GM19238 (cell line): Measurements from ENCODE around the gene HBA1.
"Not testable (repeated sequence)": the region's sequence is repeated elsewhere in the genome, so short reads cannot be mapped to it uniquely, and the experiment has no call there.

Source experiments
- DNase-seq: peaks from one replicate; pipeline ENCODE4 v3.0.0; 2011; ENCODE audit warnings: low spot score; ENCODE audit not compliant: insufficient read length

HBA1 gene

DNA sequence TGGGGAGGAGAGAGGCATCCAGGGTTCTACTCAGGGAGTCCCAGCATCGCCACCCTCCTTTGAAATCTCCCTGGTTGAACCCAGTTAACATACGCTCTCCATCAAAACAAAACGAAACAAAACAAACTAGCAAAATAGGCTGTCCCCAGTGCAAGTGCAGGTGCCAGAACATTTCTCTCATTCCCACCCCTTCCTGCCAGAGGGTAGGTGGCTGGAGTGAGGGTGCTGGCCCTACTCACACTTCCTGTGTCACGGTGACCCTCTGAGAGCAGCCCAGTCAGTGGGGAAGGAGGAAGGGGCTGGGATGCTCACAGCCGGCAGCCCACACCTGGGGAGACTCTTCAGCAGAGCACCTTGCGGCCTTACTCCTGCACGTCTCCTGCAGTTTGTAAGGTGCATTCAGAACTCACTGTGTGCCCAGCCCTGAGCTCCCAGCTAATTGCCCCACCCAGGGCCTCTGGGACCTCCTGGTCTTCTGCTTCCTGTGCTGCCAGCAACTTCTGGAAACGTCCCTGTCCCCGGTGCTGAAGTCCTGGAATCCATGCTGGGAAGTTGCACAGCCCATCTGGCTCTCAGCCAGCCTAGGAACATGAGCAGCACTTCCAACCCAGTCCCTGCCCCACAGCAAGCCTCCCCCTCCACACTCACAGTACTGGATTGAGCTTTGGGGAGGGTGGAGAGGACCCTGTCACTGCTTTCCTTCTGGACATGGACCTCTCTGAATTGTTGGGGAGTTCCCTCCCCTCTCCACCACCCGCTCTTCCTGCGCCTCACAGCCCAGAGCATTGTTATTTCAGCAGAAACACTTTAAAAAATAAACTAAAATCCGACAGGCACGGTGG lies 2.3 kb upstream of the HBA1 start:
- not testable (repeated sequence) for DNase-seq

DNA sequence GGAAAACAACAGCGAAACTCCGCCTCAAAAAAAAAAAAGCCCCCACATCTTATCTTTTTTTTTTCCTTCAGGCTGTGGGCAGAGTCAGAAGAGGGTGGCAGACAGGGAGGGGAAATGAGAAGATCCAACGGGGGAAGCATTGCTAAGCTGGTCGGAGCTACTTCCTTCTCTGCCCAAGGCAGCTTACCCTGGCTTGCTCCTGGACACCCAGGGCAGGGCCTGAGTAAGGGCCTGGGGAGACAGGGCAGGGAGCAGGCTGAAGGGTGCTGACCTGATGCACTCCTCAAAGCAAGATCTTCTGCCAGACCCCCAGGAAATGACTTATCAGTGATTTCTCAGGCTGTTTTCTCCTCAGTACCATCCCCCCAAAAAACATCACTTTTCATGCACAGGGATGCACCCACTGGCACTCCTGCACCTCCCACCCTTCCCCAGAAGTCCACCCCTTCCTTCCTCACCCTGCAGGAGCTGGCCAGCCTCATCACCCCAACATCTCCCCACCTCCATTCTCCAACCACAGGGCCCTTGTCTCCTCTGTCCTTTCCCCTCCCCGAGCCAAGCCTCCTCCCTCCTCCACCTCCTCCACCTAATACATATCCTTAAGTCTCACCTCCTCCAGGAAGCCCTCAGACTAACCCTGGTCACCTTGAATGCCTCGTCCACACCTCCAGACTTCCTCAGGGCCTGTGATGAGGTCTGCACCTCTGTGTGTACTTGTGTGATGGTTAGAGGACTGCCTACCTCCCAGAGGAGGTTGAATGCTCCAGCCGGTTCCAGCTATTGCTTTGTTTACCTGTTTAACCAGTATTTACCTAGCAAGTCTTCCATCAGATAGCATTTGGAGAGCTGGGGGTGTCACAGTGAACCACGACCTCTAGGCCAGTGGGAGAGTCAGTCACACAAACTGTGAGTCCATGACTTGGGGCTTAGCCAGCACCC lies 1.2 kb upstream of the HBA1 start:
- no peak for DNase-seq

DNA sequence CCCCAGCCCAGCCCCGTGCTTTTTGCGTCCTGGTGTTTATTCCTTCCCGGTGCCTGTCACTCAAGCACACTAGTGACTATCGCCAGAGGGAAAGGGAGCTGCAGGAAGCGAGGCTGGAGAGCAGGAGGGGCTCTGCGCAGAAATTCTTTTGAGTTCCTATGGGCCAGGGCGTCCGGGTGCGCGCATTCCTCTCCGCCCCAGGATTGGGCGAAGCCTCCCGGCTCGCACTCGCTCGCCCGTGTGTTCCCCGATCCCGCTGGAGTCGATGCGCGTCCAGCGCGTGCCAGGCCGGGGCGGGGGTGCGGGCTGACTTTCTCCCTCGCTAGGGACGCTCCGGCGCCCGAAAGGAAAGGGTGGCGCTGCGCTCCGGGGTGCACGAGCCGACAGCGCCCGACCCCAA lies 474 bp upstream of the HBA1 start:
- not testable (repeated sequence) for DNase-seq

- DNase-seq = no peak
These were observed 928 bp downstream of the HBA1 start for GRCh38 chr16:177394-177822.

- no peak for DNase-seq
These were observed 1.6 kb downstream of the HBA1 start for GRCh38 chr16:177981-178667.

- no peak for DNase-seq
These were observed 2.2 kb downstream of the HBA1 start for GRCh38 chr16:178668-179015.

- no peak for DNase-seq
These were observed 3.0 kb downstream of the HBA1 start for GRCh38 chr16:179211-180092.

DNA sequence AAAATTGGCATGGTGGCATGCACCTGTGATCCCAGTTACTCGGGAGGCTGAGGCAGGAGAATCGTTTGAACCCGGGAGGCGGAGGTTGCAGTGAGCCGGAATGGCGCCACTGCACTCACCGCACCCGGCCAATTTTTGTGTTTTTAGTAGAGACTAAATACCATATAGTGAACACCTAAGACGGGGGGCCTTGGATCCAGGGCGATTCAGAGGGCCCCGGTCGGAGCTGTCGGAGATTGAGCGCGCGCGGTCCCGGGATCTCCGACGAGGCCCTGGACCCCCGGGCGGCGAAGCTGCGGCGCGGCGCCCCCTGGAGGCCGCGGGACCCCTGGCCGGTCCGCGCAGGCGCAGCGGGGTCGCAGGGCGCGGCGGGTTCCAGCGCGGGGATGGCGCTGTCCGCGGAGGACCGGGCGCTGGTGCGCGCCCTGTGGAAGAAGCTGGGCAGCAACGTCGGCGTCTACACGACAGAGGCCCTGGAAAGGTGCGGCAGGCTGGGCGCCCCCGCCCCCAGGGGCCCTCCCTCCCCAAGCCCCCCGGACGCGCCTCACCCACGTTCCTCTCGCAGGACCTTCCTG lies 3.7 kb downstream of the HBA1 start, which contains the start of gene HBQ1:
HBQ1 (plus strand) TSS at position 359 of the 575 bp plus-strand sequence; CDS start at position 387, 28 bp downstream.
- DNase-seq = no peak

- DNase-seq = no peak
These were observed 4.4 kb downstream of the HBA1 start for GRCh38 chr16:180681-181564.

- peak; percentile 87 for DNase-seq
These were observed 5.1 kb downstream of the HBA1 start for GRCh38 chr16:181565-182021.

- no peak for DNase-seq
These were observed 6.5 kb downstream of the HBA1 start for GRCh38 chr16:183005-183404.

DNA sequence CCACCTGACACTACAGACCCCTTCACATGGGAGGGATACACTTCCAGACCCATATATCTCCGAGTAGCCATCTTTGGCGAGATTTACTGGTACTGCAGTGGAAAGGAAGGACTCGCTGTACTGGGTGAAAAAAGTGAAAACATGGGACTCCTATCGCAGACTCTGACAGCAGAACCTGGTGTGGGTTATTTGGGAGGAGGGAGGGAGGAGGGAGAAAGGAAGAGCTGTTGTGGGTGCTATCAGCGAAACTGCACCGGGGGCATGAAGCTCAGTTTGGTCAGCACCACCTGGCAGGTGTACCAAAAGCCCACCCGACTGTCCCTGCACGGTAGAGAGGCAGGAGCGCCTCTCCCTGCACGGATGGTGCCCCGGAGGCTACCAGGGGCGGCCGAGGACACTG lies 8.7 kb downstream of the HBA1 start:
- no peak for DNase-seq

- DNase-seq = no peak
These were observed 9.2 kb downstream of the HBA1 start for GRCh38 chr16:185691-186090.

DNA sequence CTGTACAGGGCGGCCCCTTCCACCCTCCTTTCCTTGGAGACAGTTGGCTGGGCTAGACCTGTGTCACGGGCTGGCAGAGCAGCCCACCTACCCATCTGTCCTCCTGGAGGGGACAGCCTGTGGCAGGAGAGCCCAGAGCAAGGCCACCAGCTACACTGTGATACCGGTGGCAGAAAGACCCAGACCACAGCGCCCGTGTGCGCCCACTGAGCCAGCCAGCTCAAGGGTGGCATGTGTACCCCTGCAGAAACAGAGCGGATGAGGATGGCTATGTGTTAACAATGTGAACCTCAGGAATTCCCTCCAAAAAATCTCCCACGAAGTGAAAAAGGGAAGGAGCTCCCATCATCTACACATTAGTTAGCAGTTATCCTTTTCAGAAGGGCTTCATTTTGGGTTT lies 10.8 kb downstream of the HBA1 start:
- no peak for DNase-seq

DNA sequence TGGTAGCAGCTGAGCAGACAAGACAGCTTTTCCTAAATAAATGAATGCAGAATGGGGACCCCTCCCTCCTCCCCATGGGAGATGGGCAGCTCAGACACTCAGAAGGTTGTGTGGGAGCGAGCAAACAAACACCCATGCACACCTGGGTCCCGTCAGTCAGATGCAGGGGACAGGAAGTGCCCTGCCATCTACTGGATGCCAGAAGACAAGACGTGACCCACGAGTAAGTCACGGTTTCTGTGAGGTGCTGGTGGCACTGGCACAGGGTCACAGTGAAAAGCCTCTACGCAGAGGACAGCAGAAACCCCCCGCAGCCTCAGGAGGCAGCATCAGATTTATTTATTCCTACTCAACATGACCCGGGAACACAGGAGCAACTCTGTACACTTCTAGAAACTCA lies 12.2 kb downstream of the HBA1 start:
- DNase-seq = no peak

- no peak for DNase-seq
These were observed 13.2 kb downstream of the HBA1 start for GRCh38 chr16:189604-190186.

DNA sequence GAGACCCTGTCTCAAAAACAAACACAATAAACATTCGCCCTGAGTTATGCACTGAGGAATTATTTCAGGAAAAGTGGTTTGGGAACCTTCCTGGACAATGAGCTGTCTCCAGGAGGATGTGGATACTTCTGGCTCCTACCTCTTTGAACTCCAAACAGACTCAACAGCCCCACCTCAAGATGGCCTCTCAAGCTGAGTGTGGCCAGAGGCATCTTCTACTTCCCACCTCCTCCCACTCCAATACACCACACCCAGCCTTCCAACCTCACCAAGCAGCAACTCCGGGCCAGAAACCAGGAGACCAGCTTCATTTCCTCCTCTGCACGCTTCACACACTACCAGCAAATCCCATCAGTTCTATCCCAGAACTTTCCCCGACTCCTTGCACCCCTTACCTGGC lies 15.4 kb downstream of the HBA1 start:
- DNase-seq = no peak

GRCh38 chr16:192686-193085 lies 16.2 kb downstream of the HBA1 start:
- no peak for DNase-seq

DNA sequence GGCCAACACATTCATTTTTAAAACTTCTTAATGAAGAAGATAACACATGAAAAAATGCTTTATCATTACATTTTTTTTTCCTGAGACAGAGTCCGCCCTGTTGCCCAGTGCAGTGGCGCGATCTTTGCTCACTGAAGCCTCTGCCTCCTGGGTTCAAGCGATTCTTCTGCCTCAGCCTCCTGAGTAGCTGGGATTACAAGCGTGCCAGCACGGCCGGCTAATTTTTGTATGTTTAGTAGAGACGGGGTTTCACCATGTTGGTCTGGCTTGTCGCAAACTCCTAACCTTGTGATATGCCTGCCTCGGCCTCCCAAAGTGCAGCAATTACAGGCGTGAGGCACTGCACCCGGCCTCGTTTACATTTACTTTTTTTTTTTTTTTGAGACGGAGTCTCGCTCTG lies 17.0 kb downstream of the HBA1 start:
- DNase-seq = no peak
